WTC11 (cell line): ENCODE data around the gene CELF4. TPM values are rescaled to one million over a fixed set of nuclear protein-coding genes. Genes with fewer than 3 reads are reported as not detected.

ENCODE experiments used
- ATAC-seq: fragments of 200-7000 bp; cut with Tn5 transposase; 2 replicates; pipeline ENCODE4 v1.10.0; 2021; ENCODE audit warnings: mild to moderate bottlenecking, moderate library complexity
- CTCF ChIA-PET: fragments of 300-600 bp; sonication (Branson Sonifier 250); formaldehyde crosslinking; loops from one replicate; lab custom pipeline; 2021; ENCODE audit warnings: antibody characterized with exemption; lab: Charles Lee
- POLR2A ChIA-PET: fragments of 350-600 bp; sonication (Branson Sonifier 250); formaldehyde crosslinking; loops from one replicate; lab custom pipeline; 2021; ENCODE audit warnings: antibody characterized with exemption; lab: Charles Lee
- DNase-seq: peaks from one replicate; pipeline ENCODE4 v3.0.0; 2021; ENCODE audit warnings: low spot score
- H3K27ac Mint-ChIP-seq: 2 replicates; pipeline ENCODE4 v1.8.0; 2021; ENCODE audit warnings: mixed read lengths
- H3K27me3 Mint-ChIP-seq: 2 replicates; pipeline ENCODE4 v1.8.0; 2021; ENCODE audit warnings: low read depth, mild to moderate bottlenecking, moderate library complexity, mixed read lengths
- H3K36me3 Mint-ChIP-seq: 2 replicates; pipeline ENCODE4 v1.8.0; 2021; ENCODE audit warnings: mixed read lengths
- H3K4me1 Mint-ChIP-seq: 2 replicates; pipeline ENCODE4 v1.8.0; 2022; ENCODE audit warnings: mixed read lengths
- H3K4me3 Mint-ChIP-seq: 2 replicates; pipeline ENCODE4 v1.8.0; 2021; ENCODE audit warnings: mild to moderate bottlenecking, moderate library complexity, mixed read lengths
- H3K9me3 Mint-ChIP-seq: 2 replicates; pipeline ENCODE4 v1.8.0; 2021; ENCODE audit warnings: mixed read lengths
- E2F4 ChIP-seq: sonication (generic); formaldehyde crosslinking; IDR thresholded peaks from 2 replicates; pipeline ENCODE4 v1.8.1; 2022; ENCODE audit warnings: low read depth, mild to moderate bottlenecking, moderate library complexity, missing genetic modification reagents, borderline replicate concordance
- ESRRA ChIP-seq: sonication (generic); formaldehyde crosslinking; IDR thresholded peaks from 2 replicates; pipeline ENCODE4 v1.8.1; 2022; ENCODE audit warnings: mild to moderate bottlenecking, missing genetic modification reagents, borderline replicate concordance
- ETV6 ChIP-seq: sonication (generic); formaldehyde crosslinking; IDR thresholded peaks from 2 replicates; pipeline ENCODE4 v1.8.1; 2022; ENCODE audit warnings: mild to moderate bottlenecking, missing genetic modification reagents
- FOXJ3 ChIP-seq: sonication (generic); formaldehyde crosslinking; IDR thresholded peaks from 2 replicates; pipeline ENCODE4 v1.9.0; 2021; ENCODE audit warnings: missing genetic modification reagents, mild to moderate bottlenecking, borderline replicate concordance
- GABPB1 ChIP-seq: sonication (generic); formaldehyde crosslinking; IDR thresholded peaks from 2 replicates; pipeline ENCODE4 v1.8.1; 2023; ENCODE audit warnings: mild to moderate bottlenecking, missing genetic modification reagents
- GRHL2 ChIP-seq: fragments of 250-450 bp; sonication (Bioruptor Pico); IDR thresholded peaks from 2 replicates; pipeline ENCODE4 v1.8.0; 2022; ENCODE audit warnings: mild to moderate bottlenecking, moderate library complexity; ENCODE audit not compliant: insufficient replicate concordance, severe bottlenecking
- HMGA2 ChIP-seq: fragments of 250-450 bp; sonication (Bioruptor Pico); IDR thresholded peaks from 2 replicates; pipeline ENCODE4 v1.4.0; 2021; ENCODE audit warnings: mild to moderate bottlenecking, moderate library complexity
- KAT7 ChIP-seq: sonication (generic); formaldehyde crosslinking; IDR thresholded peaks from 2 replicates; pipeline ENCODE4 v1.8.1; 2023; ENCODE audit warnings: missing genetic modification reagents, mild to moderate bottlenecking, borderline replicate concordance
- NR3C1 ChIP-seq: sonication (generic); formaldehyde crosslinking; conservative IDR thresholded peaks from 2 replicates; pipeline ENCODE4 v1.8.1; 2023; ENCODE audit warnings: low read depth, mild to moderate bottlenecking, missing genetic modification reagents
- PRDM15 ChIP-seq: sonication (generic); formaldehyde crosslinking; IDR thresholded peaks from 2 replicates; pipeline ENCODE4 v1.8.0; 2022; ENCODE audit warnings: missing genetic modification reagents
- SOX15 ChIP-seq: fragments of 250-450 bp; sonication (Bioruptor Pico); IDR thresholded peaks from 2 replicates; pipeline ENCODE4 v1.9.0; 2021; ENCODE audit warnings: mild to moderate bottlenecking
- TCF7 ChIP-seq: sonication (generic); formaldehyde crosslinking; IDR thresholded peaks from 2 replicates; pipeline ENCODE4 v1.8.0; 2022; ENCODE audit warnings: mild to moderate bottlenecking, low read depth, missing genetic modification reagents, moderate library complexity
- USF1 ChIP-seq: sonication (generic); formaldehyde crosslinking; IDR thresholded peaks from 2 replicates; pipeline ENCODE4 v1.8.0; 2022; ENCODE audit warnings: mild to moderate bottlenecking, missing genetic modification reagents
- ZMAT4 ChIP-seq: fragments of 250-450 bp; sonication (Bioruptor Pico); IDR thresholded peaks from 2 replicates; pipeline ENCODE4 v1.9.0; 2021; ENCODE audit warnings: mild to moderate bottlenecking
- ZNF232 ChIP-seq: sonication (generic); formaldehyde crosslinking; IDR thresholded peaks from 2 replicates; pipeline ENCODE4 v1.8.0; 2022; ENCODE audit warnings: mild to moderate bottlenecking, missing genetic modification reagents
- ZSCAN18 ChIP-seq: fragments of 250-450 bp; sonication (Bioruptor Pico); IDR thresholded peaks from 2 replicates; pipeline ENCODE4 v2.1.2; 2022; ENCODE audit warnings: mild to moderate bottlenecking, moderate library complexity
- total RNA-seq: library from RNA; stranded (reverse); gene quantifications from 3 replicates; pipeline ENCODE4 v1.2.3, GENCODE V29; 2021
- TF ChIP-seq, protein P1 (sequence below): sonication (generic); formaldehyde crosslinking; IDR thresholded peaks from 2 replicates; pipeline ENCODE4 v1.8.1; 2022; ENCODE audit warnings: low read depth, missing genetic modification reagents, borderline replicate concordance

CELF4 gene
- total RNA-seq, 1 experiment from 2014 or later, result 2.9 TPM

DNA sequence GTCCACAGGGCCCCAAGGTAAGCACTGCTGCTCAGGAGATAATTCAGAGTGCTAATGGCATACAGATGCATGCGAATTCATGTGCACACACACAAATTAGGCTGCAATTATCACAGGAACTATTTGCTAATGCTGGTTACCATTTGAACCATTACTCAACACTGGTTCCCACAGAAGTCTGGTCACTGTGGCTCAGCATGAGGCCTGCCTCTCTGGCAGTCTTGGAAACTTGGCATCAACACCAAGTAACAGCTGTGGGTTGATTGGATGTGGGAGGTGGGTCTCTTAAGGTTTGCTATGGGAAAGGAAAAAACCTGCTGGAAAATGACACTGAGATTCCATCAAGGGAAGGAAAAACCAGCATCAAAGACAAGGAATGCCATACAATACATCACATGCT is 105.0 kb downstream of the CELF4 start (continued):
- TF ChIP-seq KAT7 (CRISPR knock-in tag), result no peak
- no peak for TF ChIP-seq USF1 (CRISPR knock-in tag)
- no peak for TF ChIP-seq ETV6
- TF ChIP-seq, all 79 proteins: peak for 0

DNA sequence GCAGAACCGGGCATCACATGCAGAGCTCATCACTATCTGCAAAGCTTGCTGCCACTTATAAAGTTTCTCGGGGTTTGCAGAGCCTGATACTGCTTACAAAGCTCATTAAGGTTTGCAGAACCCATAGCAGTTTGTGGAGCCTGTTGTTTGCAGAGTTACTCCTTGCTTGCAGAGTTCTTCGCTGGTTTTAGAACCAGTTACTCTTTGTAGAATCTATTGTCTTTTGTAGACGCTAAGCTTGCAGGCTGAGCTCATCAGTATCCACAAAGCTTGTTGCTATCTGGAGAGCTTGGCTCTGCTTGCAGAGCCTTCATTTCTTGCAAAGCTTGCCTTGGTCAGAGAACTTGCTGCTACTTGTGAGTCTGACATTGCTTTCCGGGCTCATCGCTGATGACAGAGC is 106.9 kb downstream of the CELF4 start:
- CTCF ChIA-PET, result interaction anchor here (0.9 to 2.4 kb wide), 2 partner anchors 65 to 79 kb away, joined by 4 to 7 read pairs; no protein-coding TSS in a partner anchor

More for the DNA sequence above, 106.9 kb downstream of the CELF4 start:
- no peak for DNase-seq
- Mint-ChIP-seq H3K27me3 (peaks cover 7% of the 10 kb centered on the region), H3K36me3 (no peaks in the 10 kb centered on the region), H3K9me3 (no peaks in the 10 kb centered on the region), H3K27ac (no peak overlapping the region), H3K4me3 (no peak overlapping the region), H3K4me1 (peaks cover 7% of the 10 kb centered on the region; the same call in 1 of the 2 replicates)
- no peak for ATAC-seq
- TF ChIP-seq HMGA2 (CRISPR knock-in tag) (no peak), ESRRA (no peak), NR3C1 (CRISPR knock-in tag) (no peak), ZMAT4 (CRISPR knock-in tag) (no peak), GRHL2 (no peak), PRDM15 (CRISPR knock-in tag) (no peak), SOX15 (CRISPR knock-in tag) (no peak), E2F4 (CRISPR knock-in tag) (no peak), FOXJ3 (CRISPR knock-in tag) (no peak), ZNF232 (CRISPR knock-in tag) (no peak), TCF7 (CRISPR knock-in tag) (no peak), ZSCAN18 (CRISPR knock-in tag) (no peak), GABPB1 (CRISPR knock-in tag) (no peak)
- TF ChIP-seq, protein P1, sequence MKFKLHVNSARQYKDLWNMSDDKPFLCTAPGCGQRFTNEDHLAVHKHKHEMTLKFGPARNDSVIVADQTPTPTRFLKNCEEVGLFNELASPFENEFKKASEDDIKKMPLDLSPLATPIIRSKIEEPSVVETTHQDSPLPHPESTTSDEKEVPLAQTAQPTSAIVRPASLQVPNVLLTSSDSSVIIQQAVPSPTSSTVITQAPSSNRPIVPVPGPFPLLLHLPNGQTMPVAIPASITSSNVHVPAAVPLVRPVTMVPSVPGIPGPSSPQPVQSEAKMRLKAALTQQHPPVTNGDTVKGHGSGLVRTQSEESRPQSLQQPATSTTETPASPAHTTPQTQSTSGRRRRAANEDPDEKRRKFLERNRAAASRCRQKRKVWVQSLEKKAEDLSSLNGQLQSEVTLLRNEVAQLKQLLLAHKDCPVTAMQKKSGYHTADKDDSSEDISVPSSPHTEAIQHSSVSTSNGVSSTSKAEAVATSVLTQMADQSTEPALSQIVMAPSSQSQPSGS (CRISPR knock-in tag), result no peak
- POLR2A ChIA-PET, result no interaction called here
